ENCODE data around the gene RIMKLA. TPM values are rescaled to one million over a fixed set of nuclear protein-coding genes. Genes with fewer than 3 reads are reported as not detected.

RIMKLA gene
- total and polyA plus RNA-seq, 2 of the 13 experiments (the other 11 are each of a cell fraction or from before 2014, with no cell fraction given) = 2.5 to 3.8 TPM

DNA sequence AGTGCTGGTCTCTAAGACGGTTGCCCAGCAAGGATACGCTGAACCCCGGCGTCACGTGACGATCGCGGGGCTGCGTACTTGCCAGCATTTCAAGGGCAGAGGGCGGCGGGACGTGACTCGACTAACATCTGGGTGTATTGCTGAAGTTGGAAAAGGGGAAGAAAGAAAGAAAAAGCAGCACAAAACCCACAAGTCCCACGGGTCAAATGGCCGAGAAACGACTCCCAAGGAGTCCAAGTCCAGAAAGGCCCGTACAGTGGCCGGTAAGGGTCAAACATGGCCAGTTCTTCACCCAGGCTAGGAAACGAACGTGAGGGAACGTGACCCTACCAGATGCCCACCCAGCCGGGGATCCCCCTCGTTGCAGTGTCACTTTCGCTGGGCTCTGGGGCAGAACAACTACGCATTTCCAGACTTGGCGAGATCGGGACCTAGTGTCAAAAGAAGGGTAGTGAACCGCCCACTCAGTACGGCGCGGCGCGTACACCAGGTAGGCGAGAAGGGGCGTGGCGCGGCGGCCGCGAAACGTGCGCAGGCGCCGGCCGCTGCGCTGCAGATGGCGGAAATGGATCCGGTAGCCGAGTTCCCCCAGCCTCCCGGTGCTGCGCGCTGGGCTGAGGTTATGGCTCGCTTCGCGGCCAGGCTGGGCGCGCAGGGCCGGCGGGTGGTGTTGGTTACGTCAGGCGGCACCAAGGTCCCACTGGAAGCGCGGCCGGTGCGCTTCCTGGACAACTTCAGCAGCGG lies 75.6 kb downstream of the RIMKLA start, which contains the start of the genes PPCS and ZMYND12 (continued):
- TF ChIP-seq RFX5 (IDR thresholded peaks at IDR 0.05; ENCODE audit: low read depth, low read length) (no peak), HNF1A (IDR thresholded peaks at IDR 0.05; ENCODE audit: low read depth) (no peak), HNF1A (CRISPR knock-in tag; IDR thresholded peaks at IDR 0.05; ENCODE audit: borderline replicate concordance) (peak; percentile 63; the same call in 1 of the 2 replicates), ARID3A (IDR thresholded peaks at IDR 0.05; ENCODE audit: low read depth, low read length) (no peak), IRF2 (CRISPR knock-in tag; IDR thresholded peaks at IDR 0.05) (peak; percentile 50; the same call in 1 of the 2 replicates), ZSCAN30 (CRISPR knock-in tag; IDR thresholded peaks at IDR 0.05) (no peak), MLX (CRISPR knock-in tag; IDR thresholded peaks at IDR 0.05) (no peak; the same call in 1 of the 2 replicates), ZBTB38 (CRISPR knock-in tag; IDR thresholded peaks at IDR 0.05) (peak; percentile 55; the same call in 1 of the 2 replicates), ETV6 (CRISPR knock-in tag; conservative IDR thresholded peaks at IDR 0.05) (no peak; the same call in 1 of the 2 replicates), ZNF850 (CRISPR knock-in tag; conservative IDR thresholded peaks at IDR 0.05) (peak; percentile 64; the same call in 1 of the 2 replicates), MZF1 (CRISPR knock-in tag; IDR thresholded peaks at IDR 0.05; ENCODE audit: borderline replicate concordance) (0 out of 2 replicates have a peak, but pooled peaks have one; percentile 39), KDM2A (CRISPR knock-in tag; IDR thresholded peaks at IDR 0.05; ENCODE audit: borderline replicate concordance, low read depth) (peak; percentile 72; the same call in 1 of the 2 replicates), ZNF839 (CRISPR knock-in tag; IDR thresholded peaks at IDR 0.05; ENCODE audit: borderline replicate concordance) (no peak; the same call in 1 of the 2 replicates), MEIS2 (CRISPR knock-in tag; IDR thresholded peaks at IDR 0.05) (peak; percentile 28; the same call in 1 of the 2 replicates), RELA (CRISPR knock-in tag; IDR thresholded peaks at IDR 0.05) (no peak), SPEN (CRISPR knock-in tag; IDR thresholded peaks at IDR 0.05; ENCODE audit: low read depth) (peak; percentile 71; the same call in 1 of the 2 replicates)
- TF ChIP-seq, protein P1, sequence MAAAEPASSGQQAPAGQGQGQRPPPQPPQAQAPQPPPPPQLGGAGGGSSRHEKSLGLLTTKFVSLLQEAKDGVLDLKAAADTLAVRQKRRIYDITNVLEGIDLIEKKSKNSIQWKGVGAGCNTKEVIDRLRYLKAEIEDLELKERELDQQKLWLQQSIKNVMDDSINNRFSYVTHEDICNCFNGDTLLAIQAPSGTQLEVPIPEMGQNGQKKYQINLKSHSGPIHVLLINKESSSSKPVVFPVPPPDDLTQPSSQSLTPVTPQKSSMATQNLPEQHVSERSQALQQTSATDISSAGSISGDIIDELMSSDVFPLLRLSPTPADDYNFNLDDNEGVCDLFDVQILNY (CRISPR knock-in tag; conservative IDR thresholded peaks at IDR 0.05) = peak; percentile 62; the same call in 1 of the 2 replicates

Measured in HepG2 (cell line).